Activated effector memory CD4-positive, alpha-beta T cell treated with Interleukin-2 at 50 U/mL for 16 hours (primary cell): ENCODE results near the gene DISC1.
"Not testable (repeated sequence)": the region's sequence is repeated elsewhere in the genome, so short reads cannot be mapped to it uniquely, and the experiment has no call there.

ENCODE experiments used
- DNase-seq: peaks from one replicate; pipeline ENCODE4 v3.0.0-alpha.2; 2020

DISC1 gene

GRCh38 chr1:231940116-231940515 is 313.5 kb downstream of the DISC1 start:
- no peak for DNase-seq

GRCh38 chr1:231940701-231941100 is 314.1 kb downstream of the DISC1 start:
- DNase-seq = no peak

- no peak for DNase-seq
These were observed 316.5 kb downstream of the DISC1 start for GRCh38 chr1:231943084-231943483.

- DNase-seq = not testable (repeated sequence)
These were observed 321.5 kb downstream of the DISC1 start for GRCh38 chr1:231948102-231948501.

GRCh38 chr1:231949277-231950091 is 322.9 kb downstream of the DISC1 start:
- DNase-seq = no peak

GRCh38 chr1:231950331-231951128 is 323.9 kb downstream of the DISC1 start:
- DNase-seq = no peak

- no peak for DNase-seq
These were observed 324.8 kb downstream of the DISC1 start for GRCh38 chr1:231951374-231951773.

GRCh38 chr1:231952154-231952553 is 325.6 kb downstream of the DISC1 start:
- DNase-seq = no peak

- DNase-seq = no peak
These were observed 327.1 kb downstream of the DISC1 start for GRCh38 chr1:231953660-231954059.

GRCh38 chr1:231954751-231955150 is 328.2 kb downstream of the DISC1 start:
- no peak for DNase-seq

GRCh38 chr1:231957359-231957758 is 330.8 kb downstream of the DISC1 start:
- no peak for DNase-seq

- DNase-seq = no peak
These were observed 331.9 kb downstream of the DISC1 start for GRCh38 chr1:231958448-231958847.

- DNase-seq = no peak
These were observed 332.8 kb downstream of the DISC1 start for GRCh38 chr1:231959225-231959884.

- DNase-seq = not testable (repeated sequence)
These were observed 335.2 kb downstream of the DISC1 start for GRCh38 chr1:231961801-231962200.

GRCh38 chr1:231962636-231963035 is 336.0 kb downstream of the DISC1 start:
- DNase-seq = no peak

- no peak for DNase-seq
These were observed 337.7 kb downstream of the DISC1 start for GRCh38 chr1:231964241-231964640.

- DNase-seq = no peak
These were observed 338.4 kb downstream of the DISC1 start for GRCh38 chr1:231964961-231965360.

GRCh38 chr1:231965615-231966014 is 339.0 kb downstream of the DISC1 start:
- DNase-seq = no peak

GRCh38 chr1:231966983-231967382 is 340.4 kb downstream of the DISC1 start:
- no peak for DNase-seq

GRCh38 chr1:231969076-231969475 is 342.5 kb downstream of the DISC1 start:
- no peak for DNase-seq

GRCh38 chr1:231969761-231970160 is 343.2 kb downstream of the DISC1 start:
- not testable (repeated sequence) for DNase-seq

GRCh38 chr1:231970684-231971083 is 344.1 kb downstream of the DISC1 start:
- DNase-seq = no peak

GRCh38 chr1:231971397-231972110 is 345.0 kb downstream of the DISC1 start:
- no peak for DNase-seq
